Activated naive CD4-positive, alpha-beta T cell treated with anti-CD3 and anti-CD28 coated beads, Interleukin-2, amount 50 U/mL, for 16 hours (primary cell): ENCODE data around the gene MRPL51.
"Not testable (repeated sequence)": the region's sequence is repeated elsewhere in the genome, so short reads cannot be mapped to it uniquely, and the experiment has no call there.

Experiments
- DNase-seq: peaks from one replicate; pipeline ENCODE4 v3.0.0-alpha.2; 2020

MRPL51 gene

GRCh38 chr12:6477601-6478377, 15.3 kb downstream of the MRPL51 start:
- not testable (repeated sequence) for DNase-seq

- DNase-seq = no peak
Observed at GRCh38 chr12:6476489-6476888, 16.6 kb downstream of the MRPL51 start.

- DNase-seq = not testable (repeated sequence)
Observed at GRCh38 chr12:6475233-6475975, 17.7 kb downstream of the MRPL51 start.

GRCh38 chr12:6472491-6472890, 20.6 kb downstream of the MRPL51 start:
- DNase-seq = no peak

GRCh38 chr12:6471989-6472360, 21.1 kb downstream of the MRPL51 start:
- DNase-seq = no peak

GRCh38 chr12:6470375-6471163, 22.5 kb downstream of the MRPL51 start, which contains the start of gene VAMP1:
Gene VAMP1, minus strand, starts transcription at chr12:6470677. Its CDS starts 146 bp downstream, at chr12:6470531.
- DNase-seq = peak; percentile 98

GRCh38 chr12:6469609-6470374, 23.3 kb downstream of the MRPL51 start:
- DNase-seq = no peak

- no peak for DNase-seq
Observed at GRCh38 chr12:6469092-6469491, 24.0 kb downstream of the MRPL51 start.

GRCh38 chr12:6468283-6468575, 24.8 kb downstream of the MRPL51 start:
- no peak for DNase-seq

- not testable (repeated sequence) for DNase-seq
Observed at GRCh38 chr12:6467571-6468282, 25.3 kb downstream of the MRPL51 start.

GRCh38 chr12:6466751-6467150, 26.3 kb downstream of the MRPL51 start:
- DNase-seq = not testable (repeated sequence)

GRCh38 chr12:6466184-6466573, 26.9 kb downstream of the MRPL51 start:
- no peak for DNase-seq

- no peak for DNase-seq
Observed at GRCh38 chr12:6465467-6466183, 27.4 kb downstream of the MRPL51 start.

GRCh38 chr12:6464531-6464930, 28.5 kb downstream of the MRPL51 start:
- DNase-seq = no peak

GRCh38 chr12:6463858-6464257, 29.2 kb downstream of the MRPL51 start:
- DNase-seq = no peak

GRCh38 chr12:6463216-6463615, 29.8 kb downstream of the MRPL51 start:
- DNase-seq = no peak

- no peak for DNase-seq
Observed at GRCh38 chr12:6462234-6462995, 30.6 kb downstream of the MRPL51 start.

GRCh38 chr12:6461401-6462233, 31.4 kb downstream of the MRPL51 start:
- DNase-seq = peak; percentile 67

GRCh38 chr12:6460751-6461371, 32.2 kb downstream of the MRPL51 start:
- peak; percentile 50 for DNase-seq
